Uterine smooth muscle cell (primary cell): ENCODE data around the gene HELQ. TPM values are rescaled to one million over a fixed set of nuclear protein-coding genes. Genes with fewer than 3 reads are reported as not detected.

ENCODE experiments used
- total RNA-seq: library from RNA; depleted of rRNA; stranded (reverse); fragments of >200 nt; gene quantifications from 2 replicates; pipeline ENCODE4 v1.2.3, GENCODE V29; 2014

The HELQ gene, protein sequence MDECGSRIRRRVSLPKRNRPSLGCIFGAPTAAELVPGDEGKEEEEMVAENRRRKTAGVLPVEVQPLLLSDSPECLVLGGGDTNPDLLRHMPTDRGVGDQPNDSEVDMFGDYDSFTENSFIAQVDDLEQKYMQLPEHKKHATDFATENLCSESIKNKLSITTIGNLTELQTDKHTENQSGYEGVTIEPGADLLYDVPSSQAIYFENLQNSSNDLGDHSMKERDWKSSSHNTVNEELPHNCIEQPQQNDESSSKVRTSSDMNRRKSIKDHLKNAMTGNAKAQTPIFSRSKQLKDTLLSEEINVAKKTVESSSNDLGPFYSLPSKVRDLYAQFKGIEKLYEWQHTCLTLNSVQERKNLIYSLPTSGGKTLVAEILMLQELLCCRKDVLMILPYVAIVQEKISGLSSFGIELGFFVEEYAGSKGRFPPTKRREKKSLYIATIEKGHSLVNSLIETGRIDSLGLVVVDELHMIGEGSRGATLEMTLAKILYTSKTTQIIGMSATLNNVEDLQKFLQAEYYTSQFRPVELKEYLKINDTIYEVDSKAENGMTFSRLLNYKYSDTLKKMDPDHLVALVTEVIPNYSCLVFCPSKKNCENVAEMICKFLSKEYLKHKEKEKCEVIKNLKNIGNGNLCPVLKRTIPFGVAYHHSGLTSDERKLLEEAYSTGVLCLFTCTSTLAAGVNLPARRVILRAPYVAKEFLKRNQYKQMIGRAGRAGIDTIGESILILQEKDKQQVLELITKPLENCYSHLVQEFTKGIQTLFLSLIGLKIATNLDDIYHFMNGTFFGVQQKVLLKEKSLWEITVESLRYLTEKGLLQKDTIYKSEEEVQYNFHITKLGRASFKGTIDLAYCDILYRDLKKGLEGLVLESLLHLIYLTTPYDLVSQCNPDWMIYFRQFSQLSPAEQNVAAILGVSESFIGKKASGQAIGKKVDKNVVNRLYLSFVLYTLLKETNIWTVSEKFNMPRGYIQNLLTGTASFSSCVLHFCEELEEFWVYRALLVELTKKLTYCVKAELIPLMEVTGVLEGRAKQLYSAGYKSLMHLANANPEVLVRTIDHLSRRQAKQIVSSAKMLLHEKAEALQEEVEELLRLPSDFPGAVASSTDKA
- total RNA-seq = 13.1 and 16.5 TPM in 2 replicates

DNA sequence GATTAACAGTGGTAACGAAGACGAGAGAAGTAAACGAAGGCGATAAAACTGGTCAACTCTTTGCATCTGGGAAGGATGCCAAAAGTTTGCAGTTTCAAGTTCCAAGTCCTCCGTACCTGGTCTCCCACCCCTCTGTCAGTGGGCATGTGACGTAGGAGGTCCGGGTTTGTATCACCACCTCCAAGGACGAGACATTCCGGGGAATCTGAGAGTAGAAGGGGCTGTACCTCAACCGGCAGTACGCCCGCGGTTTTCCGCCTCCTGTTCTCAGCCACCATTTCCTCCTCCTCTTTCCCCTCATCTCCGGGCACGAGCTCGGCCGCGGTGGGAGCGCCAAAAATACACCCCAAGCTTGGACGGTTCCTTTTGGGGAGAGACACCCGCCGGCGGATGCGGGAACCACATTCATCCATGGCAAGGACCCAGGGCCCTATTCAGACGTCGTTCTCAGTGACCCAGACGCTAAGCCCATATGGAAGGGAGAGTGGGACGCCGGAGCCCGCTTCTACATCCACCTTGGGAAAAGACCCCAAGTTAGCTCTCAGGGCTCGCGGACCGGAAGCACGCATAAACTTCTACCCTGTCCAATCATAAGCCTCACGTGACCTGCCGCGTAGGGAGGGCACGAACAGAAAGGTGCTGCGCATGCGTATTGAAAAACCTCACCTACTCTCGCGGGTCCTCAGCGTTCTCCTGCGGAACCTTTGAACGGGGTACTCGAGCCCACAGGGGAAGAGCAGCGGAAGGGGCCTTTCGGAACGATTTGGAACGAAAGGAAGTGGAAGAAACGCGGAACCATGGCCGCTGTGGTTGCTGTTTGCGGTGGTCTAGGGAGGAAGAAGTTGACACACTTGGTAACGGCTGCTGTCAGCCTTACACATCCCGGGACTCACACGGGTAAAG lies at the start of gene HELQ, which contains the start of gene MRPS18C:
TSS of gene HELQ (minus strand) at position 543 of the 903 bp plus-strand sequence. CDS start at position 413, 130 bp downstream.
TSS of gene MRPS18C (plus strand) at position 778 of the 903 bp plus-strand sequence. CDS start at position 798, 20 bp downstream.

DNA sequence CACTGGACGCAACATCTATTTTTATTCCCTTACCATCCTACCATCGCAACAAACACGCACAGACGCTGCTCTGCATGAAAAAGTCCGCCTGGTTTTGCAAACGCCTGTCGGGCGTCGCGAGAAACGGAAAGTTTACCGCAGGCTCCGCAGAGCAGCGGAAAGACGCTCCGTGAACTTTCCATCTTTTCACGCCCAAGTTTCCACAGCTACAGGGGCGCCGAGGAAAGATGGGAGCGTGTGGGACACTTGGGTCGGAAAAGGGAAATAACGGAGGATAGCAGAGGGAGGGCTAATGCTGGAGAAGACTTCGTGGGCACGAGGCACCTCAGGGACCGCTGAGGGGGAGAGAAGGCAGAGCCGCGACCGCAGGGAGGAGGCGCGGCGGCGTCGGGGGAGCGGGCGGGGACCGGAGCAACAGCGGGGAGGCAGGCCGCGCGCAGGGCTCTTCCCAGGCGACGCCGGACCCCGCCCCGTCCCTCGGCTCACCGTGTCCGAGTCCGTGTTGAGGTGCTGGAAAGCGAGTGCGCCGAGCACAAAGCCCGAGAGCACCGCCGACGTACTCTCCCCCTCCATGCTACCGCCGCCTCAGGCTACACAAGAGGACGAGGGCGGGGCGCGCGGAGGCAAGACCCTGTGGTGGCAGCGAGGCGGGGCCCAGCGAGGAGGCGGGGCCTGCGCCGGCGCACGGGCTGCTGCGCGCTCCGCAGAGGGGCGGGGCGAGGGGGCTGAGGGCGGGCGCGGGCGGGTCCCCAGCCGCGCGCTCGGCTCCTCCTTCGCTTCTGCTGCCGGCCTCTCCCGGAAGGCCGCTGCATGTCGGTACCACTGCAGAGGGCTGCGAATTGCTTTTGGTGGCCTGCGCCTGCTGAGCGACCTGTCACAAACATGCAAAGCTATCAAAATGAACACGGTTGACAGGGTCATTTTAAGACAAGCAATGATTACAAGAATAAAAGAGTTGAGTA lies 29.2 kb upstream of the HELQ start, which contains the start of gene ABRAXAS1:
TSS of gene ABRAXAS1 (minus strand) at position 601 of the 962 bp plus-strand sequence. CDS start at position 573, 28 bp downstream.

Other genes with a start within 250 kb of the HELQ start
- gene COQ2, start 171.0 kb downstream of the HELQ start, total RNA-seq = 18.1 and 34.2 TPM in 2 replicates
- gene HPSE, start 121.0 kb downstream of the HELQ start, total RNA-seq = 0.75 and 1.8 TPM in 2 replicates
- 28.3 and 30.9 TPM in 2 replicates for gene MRPS18C, start 235 bp upstream of the HELQ start, total RNA-seq
- gene ABRAXAS1, start 29.3 kb upstream of the HELQ start, total RNA-seq = 18.2 and 24.5 TPM in 2 replicates
- 30.2 and 47.6 TPM in 2 replicates for gene GPAT3, start 80.3 kb upstream of the HELQ start, total RNA-seq